ENCODE data around the gene TMEM134. TPM values are rescaled to one million over a fixed set of nuclear protein-coding genes. Genes with fewer than 3 reads are reported as not detected.
"Not testable (repeated sequence)": the region's sequence is repeated elsewhere in the genome, so short reads cannot be mapped to it uniquely, and the experiment has no call there.

TMEM134 gene
- 10 to 100 TPM; 63.2 to 69.1 TPM for total RNA-seq

GRCh38 chr11:67468759-67469507, at the start of gene TMEM134:
TSS of gene TMEM134 (minus strand) at chr11:67469251. CDS start at chr11:67469192, 59 bp downstream.
- Mint-ChIP-seq H3K4me1 (peaks cover 23% of the 10 kb centered on the region), H3K27ac (peak within 1 kb of the TSS; percentile 79), H3K9me3 (no peaks in the 10 kb centered on the region), H3K4me3 (peak within 1 kb of the TSS; percentile 95), H3K27me3 (no peaks in the 10 kb centered on the region), H3K36me3 (peaks cover 4% of the 10 kb centered on the region)
- DNase-seq = peak; percentile 97
- ATAC-seq (ENCODE audit: low read depth) = peak; percentile 76
- POLR2A ChIA-PET = interaction anchor here (0.6 to 6.1 kb wide), 23 partner anchors 9 to 229 kb away, joined by 3 to 145 read pairs (median 5); partner anchors contain the start of genes AIP, CDK2AP2, PITPNM1 and PPP1CA

DNA sequence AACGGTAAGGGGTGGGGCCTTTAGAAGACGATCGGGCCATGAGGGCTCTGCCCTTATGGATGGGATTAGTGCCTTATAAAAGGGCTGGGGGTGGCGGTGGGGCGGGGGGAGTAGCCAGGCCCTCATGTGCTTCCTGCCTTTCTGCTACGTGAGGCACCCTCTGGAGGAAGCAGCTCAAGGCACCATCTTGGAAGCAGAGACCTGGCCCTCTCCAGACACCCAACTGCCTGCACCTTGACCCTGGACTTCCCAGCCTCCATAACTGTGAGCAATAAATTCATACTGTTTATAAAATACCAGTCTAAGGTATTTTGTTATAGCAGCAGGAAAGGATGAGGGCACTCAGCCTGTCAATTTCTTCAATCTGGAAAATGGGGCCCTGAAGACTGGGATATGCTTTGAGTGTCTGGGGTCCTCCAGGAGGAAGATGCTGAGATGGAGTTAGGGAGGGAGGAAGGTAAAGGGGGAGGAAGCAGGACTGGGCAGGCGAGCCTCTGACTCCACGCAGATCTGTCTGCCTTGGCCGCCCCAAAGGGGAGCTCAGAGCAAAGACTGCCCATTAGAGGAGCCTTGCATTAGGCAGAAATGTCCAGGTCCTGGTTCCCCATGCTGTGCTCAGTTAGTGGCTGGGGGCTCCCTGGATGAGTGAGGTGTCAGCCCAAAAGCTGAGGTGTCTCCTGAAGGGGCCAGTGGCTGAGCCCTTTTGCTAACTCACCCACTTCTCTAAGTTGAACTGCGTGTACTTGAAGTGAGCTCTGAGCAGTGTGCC, 48.9 kb upstream of the TMEM134 start:
- POLR2A ChIA-PET = no interaction called here
- H3K27ac Mint-ChIP-seq = no peak overlapping the region
- no peaks in the 10 kb centered on the region for H3K36me3 Mint-ChIP-seq
- H3K9me3 Mint-ChIP-seq = no peaks in the 10 kb centered on the region
- no peak overlapping the region for H3K4me3 Mint-ChIP-seq
- no peaks in the 10 kb centered on the region for H3K4me1 Mint-ChIP-seq
- DNase-seq (no peak), ATAC-seq (ENCODE audit: low read depth) (no peak)
- peaks cover 17% of the 10 kb centered on the region for H3K27me3 Mint-ChIP-seq

DNA sequence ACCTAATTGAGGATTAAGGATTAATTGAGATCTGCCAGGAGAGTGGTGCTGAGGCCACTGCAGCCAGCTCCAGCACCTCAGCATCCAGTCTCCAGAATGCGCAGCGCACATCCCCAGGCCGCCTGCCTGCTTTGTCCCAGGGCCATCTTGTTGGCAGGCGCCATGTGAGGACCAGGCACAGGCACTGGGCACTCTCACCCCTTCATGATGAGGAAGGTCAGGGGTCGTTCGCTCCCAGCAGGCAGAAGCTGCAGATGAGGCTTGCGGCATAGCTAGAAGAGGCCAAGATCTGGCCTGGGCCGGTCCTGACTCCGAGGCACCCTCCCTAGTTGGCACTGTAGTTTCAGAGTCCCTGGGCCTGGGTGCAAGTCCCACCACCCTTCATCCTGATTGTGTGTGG, 47.8 kb upstream of the TMEM134 start:
- H3K27ac Mint-ChIP-seq = no peak overlapping the region
- POLR2A ChIA-PET = no interaction called here
- H3K4me1 Mint-ChIP-seq = no peaks in the 10 kb centered on the region
- peaks cover 17% of the 10 kb centered on the region for H3K27me3 Mint-ChIP-seq
- ATAC-seq (ENCODE audit: low read depth) (no peak), DNase-seq (no peak)
- H3K36me3 Mint-ChIP-seq = no peaks in the 10 kb centered on the region
- H3K9me3 Mint-ChIP-seq = no peaks in the 10 kb centered on the region
- no peak overlapping the region for H3K4me3 Mint-ChIP-seq

GRCh38 chr11:67514116-67514515, 45.1 kb upstream of the TMEM134 start:
- POLR2A ChIA-PET = no interaction called here
- peaks cover 31% of the 10 kb centered on the region for H3K27me3 Mint-ChIP-seq
- no peak overlapping the region for H3K4me3 Mint-ChIP-seq
- no peak for ATAC-seq (ENCODE audit: low read depth)
- H3K9me3 Mint-ChIP-seq = no peaks in the 10 kb centered on the region
- H3K36me3 Mint-ChIP-seq = no peaks in the 10 kb centered on the region
- peaks cover 5% of the 10 kb centered on the region for H3K4me1 Mint-ChIP-seq
- DNase-seq = no peak
- no peak overlapping the region for H3K27ac Mint-ChIP-seq

DNA sequence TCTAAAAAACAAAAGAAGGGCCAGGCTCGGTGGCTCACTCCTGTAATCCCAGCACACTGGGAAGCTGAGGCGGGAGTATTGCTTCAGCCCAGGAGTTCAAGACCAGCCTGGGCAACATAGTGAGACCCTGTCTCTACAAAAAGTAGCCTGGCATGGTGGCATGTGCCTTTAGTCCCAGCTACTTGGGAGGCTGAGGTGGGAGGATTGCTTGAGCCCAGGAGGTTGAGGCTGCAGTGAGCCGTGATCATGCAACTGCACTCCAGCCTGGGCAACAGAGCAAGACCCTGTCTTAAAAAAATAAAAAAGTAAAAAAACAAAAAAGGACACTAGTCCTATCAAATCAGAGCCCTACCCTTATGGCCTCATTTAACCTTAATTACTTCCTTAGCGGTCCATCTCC, 42.5 kb upstream of the TMEM134 start:
- H3K36me3 Mint-ChIP-seq; H3K27ac Mint-ChIP-seq; DNase-seq; H3K9me3 Mint-ChIP-seq; ATAC-seq (ENCODE audit: low read depth); H3K4me3 Mint-ChIP-seq; POLR2A ChIA-PET: not testable (repeated sequence)
- Mint-ChIP-seq H3K27me3 (peaks cover 31% of the 10 kb centered on the region), H3K4me1 (peaks cover 15% of the 10 kb centered on the region)

DNA sequence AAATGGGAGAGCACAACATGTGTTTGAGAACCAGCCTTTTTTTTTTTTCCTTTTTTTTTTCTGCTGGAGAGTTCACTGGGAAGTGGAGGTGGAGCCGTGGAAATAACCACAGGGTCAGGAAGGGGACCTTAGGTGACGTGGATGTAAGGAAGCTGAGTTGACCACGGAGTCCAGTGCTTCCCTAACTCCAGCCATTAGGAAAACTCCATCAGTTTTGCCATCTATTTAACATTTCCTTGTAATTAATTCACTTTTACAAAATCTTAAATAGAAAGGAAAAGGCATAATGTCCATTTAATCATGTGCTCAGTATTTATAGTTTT, 40.9 kb upstream of the TMEM134 start:
- POLR2A ChIA-PET = no interaction called here
- H3K4me1 Mint-ChIP-seq = peaks cover 23% of the 10 kb centered on the region
- peaks cover 23% of the 10 kb centered on the region for H3K27me3 Mint-ChIP-seq
- ATAC-seq (ENCODE audit: low read depth) = no peak
- no peak overlapping the region for H3K27ac Mint-ChIP-seq
- H3K4me3 Mint-ChIP-seq = no peak overlapping the region
- peaks cover 5% of the 10 kb centered on the region for H3K36me3 Mint-ChIP-seq
- no peaks in the 10 kb centered on the region for H3K9me3 Mint-ChIP-seq
- no peak for DNase-seq

DNA sequence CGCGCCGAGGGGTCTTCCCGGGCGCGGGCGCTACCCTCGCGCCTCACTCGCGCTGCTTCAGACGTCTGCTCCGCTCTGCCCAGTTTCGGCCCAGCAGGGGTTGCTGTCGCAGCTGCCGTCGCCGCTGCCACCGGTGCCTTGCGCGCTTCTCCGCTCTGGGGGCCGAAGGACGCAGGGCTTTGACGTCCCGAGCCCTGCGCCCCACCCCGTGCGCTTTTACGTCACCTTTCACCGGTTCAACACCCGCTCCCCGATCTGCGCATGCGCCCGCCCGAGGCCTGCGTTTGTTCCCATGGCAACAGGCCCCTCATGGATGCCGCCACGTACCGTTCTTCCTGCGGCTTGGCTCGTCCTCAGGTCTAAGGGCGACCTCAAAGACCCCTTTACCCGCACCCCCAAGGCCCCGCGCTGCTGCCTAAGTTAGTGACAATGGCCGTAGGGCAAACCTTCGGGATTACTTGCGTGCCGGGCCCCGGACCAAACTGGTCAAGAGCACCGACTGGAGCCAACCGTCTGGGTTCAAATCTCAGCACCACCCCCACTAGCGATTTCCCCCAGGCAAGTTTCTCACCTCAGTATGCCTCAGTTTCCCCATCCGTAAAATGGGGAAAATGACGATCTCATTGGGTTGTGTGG, 39.6 kb upstream of the TMEM134 start:
- peaks cover 5% of the 10 kb centered on the region for H3K36me3 Mint-ChIP-seq
- H3K27me3 Mint-ChIP-seq = peaks cover 14% of the 10 kb centered on the region
- POLR2A ChIA-PET = interaction anchor here (1.0 to 1.6 kb wide), 5 partner anchors 25 to 117 kb away, joined by 4 to 9 read pairs (median 5); partner anchors contain the start of genes AIP, PPP1CA, RPS6KB2 and TBC1D10C
- H3K9me3 Mint-ChIP-seq = no peaks in the 10 kb centered on the region
- peaks cover 24% of the 10 kb centered on the region for H3K4me1 Mint-ChIP-seq
- H3K27ac Mint-ChIP-seq = peak overlapping the region; percentile 85
- peak overlapping the region; percentile 93 for H3K4me3 Mint-ChIP-seq
- ATAC-seq (ENCODE audit: low read depth) (peak; percentile 41), DNase-seq (peak; percentile 99)

DNA sequence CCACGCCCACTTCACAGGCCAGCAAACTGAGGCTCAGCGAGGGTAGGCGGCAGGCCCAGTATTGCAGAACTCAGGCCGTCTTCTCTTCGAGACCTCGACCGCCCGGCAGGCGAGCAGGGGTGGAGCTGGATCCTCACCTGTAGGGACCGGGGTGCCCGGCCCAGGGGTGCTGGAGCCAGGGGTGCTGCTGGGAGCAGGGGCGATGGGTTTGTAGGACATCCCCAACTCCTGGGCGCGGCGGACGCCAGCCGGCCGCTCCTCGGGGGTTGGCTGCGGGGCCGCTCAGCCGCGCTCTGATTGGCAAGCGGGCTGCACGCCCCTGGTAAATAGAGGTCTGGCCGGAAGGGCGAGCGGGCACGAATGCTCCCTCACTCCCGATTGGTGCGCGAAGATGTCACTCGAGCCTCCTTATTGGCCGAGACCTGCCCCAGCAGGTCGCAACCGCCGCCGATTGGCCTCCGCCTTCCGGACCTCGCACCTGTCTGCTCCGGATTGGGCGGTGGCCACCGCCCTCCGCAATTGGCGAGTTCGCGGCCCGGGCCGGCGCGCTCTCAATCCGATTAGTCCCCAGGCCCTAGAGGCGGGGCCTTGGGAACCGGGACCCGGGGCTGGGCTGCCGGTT, 38.9 kb upstream of the TMEM134 start, which contains the start of gene CDK2AP2:
TSS of gene CDK2AP2 (minus strand) at position 299 of the 622 bp plus-strand sequence. CDS start at position 219, 80 bp downstream.
- Mint-ChIP-seq H3K27me3 (peaks cover 14% of the 10 kb centered on the region), H3K4me1 (peaks cover 28% of the 10 kb centered on the region), H3K4me3 (peak within 1 kb of the TSS; percentile 93), H3K9me3 (no peaks in the 10 kb centered on the region), H3K27ac (peak within 1 kb of the TSS; percentile 94), H3K36me3 (peaks cover 7% of the 10 kb centered on the region)
- POLR2A ChIA-PET = interaction anchor here (0.9 to 1.6 kb wide), 8 partner anchors 25 to 117 kb away, joined by 3 to 9 read pairs (median 4); partner anchors contain the start of genes AIP, PPP1CA, PTPRCAP and RPS6KB2
- DNase-seq (peak; percentile 94), ATAC-seq (ENCODE audit: low read depth) (peak; percentile 82)

DNA sequence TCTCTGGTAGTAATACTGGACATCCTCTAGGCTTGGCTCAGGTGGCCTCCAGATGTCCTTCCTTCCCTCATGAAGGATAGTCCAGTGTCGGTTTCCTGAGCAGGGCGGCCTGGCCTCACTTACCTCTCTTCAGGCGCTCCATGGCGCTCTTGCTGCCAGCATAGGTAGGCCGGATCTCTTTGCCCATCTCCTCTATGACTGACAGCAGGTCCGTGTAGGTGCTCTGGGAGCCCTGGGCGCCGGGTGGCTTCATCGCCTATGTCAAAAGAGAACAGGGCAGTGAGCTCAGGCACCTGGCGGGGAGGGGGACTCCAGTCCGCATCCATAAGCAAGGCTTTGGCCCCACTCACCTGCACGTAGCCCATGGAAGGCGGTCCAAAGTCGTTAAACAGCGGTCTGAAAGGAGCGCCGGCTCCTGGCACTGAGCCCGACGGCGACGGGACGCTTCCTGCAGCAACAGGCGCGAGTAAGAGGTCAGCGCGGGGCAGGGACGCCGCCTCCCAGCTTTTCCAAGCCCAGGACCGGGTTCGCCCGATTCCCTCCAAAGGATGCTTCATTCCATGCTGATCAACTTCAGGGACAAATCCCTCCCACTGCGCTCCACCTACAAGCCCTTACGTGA, 38.3 kb upstream of the TMEM134 start:
- Mint-ChIP-seq H3K9me3 (no peaks in the 10 kb centered on the region), H3K4me3 (peak overlapping the region; percentile 93), H3K27me3 (peaks cover 14% of the 10 kb centered on the region), H3K27ac (peak overlapping the region; percentile 94), H3K4me1 (peaks cover 33% of the 10 kb centered on the region), H3K36me3 (peaks cover 9% of the 10 kb centered on the region)
- ATAC-seq (ENCODE audit: low read depth) (no peak), DNase-seq (no peak)
- POLR2A ChIA-PET = interaction anchor here (0.9 to 1.6 kb wide), 8 partner anchors 24 to 116 kb away, joined by 3 to 9 read pairs (median 4); partner anchors contain the start of genes AIP, PPP1CA, PTPRCAP and RPS6KB2

- no peaks in the 10 kb centered on the region for H3K9me3 Mint-ChIP-seq
- H3K27me3 Mint-ChIP-seq = peaks cover 12% of the 10 kb centered on the region
- peak overlapping the region; percentile 94 for H3K27ac Mint-ChIP-seq
- DNase-seq (no peak), ATAC-seq (ENCODE audit: low read depth) (no peak)
- peak overlapping the region; percentile 93 for H3K4me3 Mint-ChIP-seq
- peaks cover 9% of the 10 kb centered on the region for H3K36me3 Mint-ChIP-seq
- POLR2A ChIA-PET = interaction anchor here (1.1 to 2.8 kb wide), 6 partner anchors 69 to 115 kb away, joined by 4 to 39 read pairs (median 9); partner anchors contain the start of genes PPP1CA, PTPRCAP and TBC1D10C
- peaks cover 33% of the 10 kb centered on the region for H3K4me1 Mint-ChIP-seq
Measured at GRCh38 chr11:67506426-67507051, 37.5 kb upstream of the TMEM134 start.

GRCh38 chr11:67505605-67506396, 36.8 kb upstream of the TMEM134 start:
- Mint-ChIP-seq H3K27me3 (peaks cover 5% of the 10 kb centered on the region), H3K4me1 (peaks cover 37% of the 10 kb centered on the region), H3K36me3 (peaks cover 15% of the 10 kb centered on the region), H3K4me3 (peak overlapping the region; percentile 93), H3K27ac (peak overlapping the region; percentile 94), H3K9me3 (no peaks in the 10 kb centered on the region)
- POLR2A ChIA-PET = interaction anchor here (0.8 to 4.7 kb wide), 14 partner anchors 14 to 265 kb away, joined by 3 to 39 read pairs (median 5); partner anchors contain the start of genes AIP, PPP1CA, PTPRCAP and TBC1D10C
- ATAC-seq (ENCODE audit: low read depth) = peak; percentile 40
- peak; percentile 94 for DNase-seq
